H1 (cell line): ENCODE data around the gene GLUL. TPM values are rescaled to one million over a fixed set of nuclear protein-coding genes. Genes with fewer than 3 reads are reported as not detected.

Experiments
- CTCF ChIA-PET: fragments of 300-600 bp; sonication (Branson Sonifier 250); formaldehyde crosslinking; loops from one replicate; lab custom pipeline; 2021; ENCODE audit not compliant: partially characterized antibody; lab: Charles Lee
- POLR2A ChIA-PET: fragments of 300-600 bp; sonication (Branson Sonifier 250); formaldehyde crosslinking; loops from one replicate; lab custom pipeline; 2021; ENCODE audit warnings: inconsistent platforms; ENCODE audit not compliant: partially characterized antibody; lab: Charles Lee
- DNase-seq, 2 experiments: peaks; one replicate each; pipeline versions ENCODE4 v3.0.0 to v3.0.0-alpha.2; 2010 to 2022; ENCODE audit warnings: low spot score in 2 of 2, low read depth in 1 of 2, mixed read lengths in 1 of 2
- FAIRE-seq: peaks from 2 replicates; lab custom pipeline; 2011; peaks lifted over from hg19 to GRCh38; lab: Jason Lieb, UNC
- H2AFZ ChIP-seq: 2 replicates; pipeline ENCODE4 v1.8.1; 2012; ENCODE audit warnings: low read length, inconsistent platforms
- H2AK5ac ChIP-seq: 2 replicates; pipeline ENCODE4 v1.6.1; 2013; ENCODE audit warnings: low read depth, low read length
- H2BK120ac ChIP-seq: replicated peaks from 2 replicates; pipeline ENCODE3; 2013; ENCODE audit warnings: low read depth, low read length, inconsistent platforms
- H2BK12ac ChIP-seq: 2 replicates; pipeline ENCODE4 v1.6.1; 2013; ENCODE audit warnings: low read depth, low read length
- H2BK15ac ChIP-seq: 2 replicates; pipeline ENCODE4 v1.6.1; 2013; ENCODE audit warnings: low read length
- H2BK20ac ChIP-seq: 2 replicates; pipeline ENCODE4 v1.6.1; 2013; ENCODE audit warnings: low read length
- H2BK5ac ChIP-seq: 2 replicates; pipeline ENCODE4 v1.6.1; 2013; ENCODE audit warnings: low read depth, low read length
- H3K14ac ChIP-seq: 2 replicates; pipeline ENCODE4 v1.6.1; 2013; ENCODE audit warnings: inconsistent platforms; ENCODE audit not compliant: insufficient read length
- H3K18ac ChIP-seq: 2 replicates; pipeline ENCODE4 v1.6.1; 2013; ENCODE audit warnings: low read length; ENCODE audit errors: extremely low read depth
- H3K23ac ChIP-seq: 2 replicates; pipeline ENCODE4 v1.6.1; 2013; ENCODE audit warnings: inconsistent platforms; ENCODE audit not compliant: insufficient read length
- H3K23me2 ChIP-seq: 2 replicates; pipeline ENCODE4 v1.6.1; 2013; ENCODE audit warnings: low read depth, low read length
- H3K27ac ChIP-seq: 2 replicates; pipeline ENCODE4 v1.6.1; 2011; ENCODE audit warnings: low read depth, low read length, inconsistent platforms
- H3K27me3 ChIP-seq, 4 experiments: replicated peaks in 1 of 4; 1 replicate in 1 of 4; 2 replicates in 3 of 4; pipeline versions ENCODE4 v1.6.1 to v1.8.1; 2011 to 2013; ENCODE audit warnings: low read length in 3 of 4, mild to moderate bottlenecking in 3 of 4, inconsistent platforms in 2 of 4, mixed read lengths in 2 of 4, moderate library complexity in 1 of 4; ENCODE audit not compliant: control insufficient read depth in 3 of 4, insufficient read depth in 3 of 4; ENCODE audit errors: extremely low read depth in 1 of 4
- H3K36me3 ChIP-seq, 4 experiments: 2 replicates each; pipeline versions ENCODE4 v1.6.1 to v1.8.1; 2011 to 2013; ENCODE audit warnings: mild to moderate bottlenecking in 4 of 4, low read length in 3 of 4, moderate library complexity in 2 of 4, control low read depth in 1 of 4, inconsistent platforms in 1 of 4; ENCODE audit not compliant: insufficient read depth in 4 of 4, control insufficient read depth in 2 of 4
- H3K4ac ChIP-seq: replicated peaks from 2 replicates; pipeline ENCODE3; 2013; ENCODE audit warnings: low read length, low read depth, mixed read lengths, inconsistent platforms; ENCODE audit not compliant: insufficient read length
- H3K4me1 ChIP-seq, 4 experiments: replicated peaks in 1 of 4; 1 replicate in 1 of 4; 2 replicates in 3 of 4; pipeline versions ENCODE4 v1.6.1 to v1.8.1; 2011 to 2013; ENCODE audit warnings: low read length in 3 of 4, inconsistent platforms in 2 of 4, mixed read lengths in 1 of 4; ENCODE audit not compliant: insufficient read depth in 4 of 4, control insufficient read depth in 3 of 4
- H3K4me2 ChIP-seq, 2 experiments: 2 replicates each; pipeline versions ENCODE4 v1.6.1 to v1.8.1; 2011 to 2013; ENCODE audit warnings: low read depth in 2 of 2, low read length in 2 of 2, control low read depth in 1 of 2, inconsistent platforms in 1 of 2, mild to moderate bottlenecking in 1 of 2; ENCODE audit not compliant: insufficient read depth in 1 of 2
- H3K4me3 ChIP-seq, 4 experiments: fragments of 200-600, 300-600 bp in 1 of 4; sonication (generic), shearing (Covaris generic), sonication (Bioruptor Twin) in 1 of 4; 2 replicates each; pipeline versions ENCODE4 v1.5.1 to v1.8.1; 2011 to 2016; ENCODE audit warnings: low read length in 4 of 4, low read depth in 3 of 4, control low read depth in 2 of 4, inconsistent platforms in 2 of 4, mild to moderate bottlenecking in 2 of 4, mixed read lengths in 1 of 4, moderate library complexity in 1 of 4; ENCODE audit not compliant: insufficient read depth in 2 of 4; ENCODE audit errors: extremely low read depth in 1 of 4
- H3K56ac ChIP-seq: replicated peaks from 2 replicates; pipeline ENCODE3; 2013; ENCODE audit warnings: low read depth, mild to moderate bottlenecking, mixed read lengths, low read length, inconsistent platforms; ENCODE audit not compliant: insufficient read length
- H3K79me1 ChIP-seq: 2 replicates; pipeline ENCODE4 v1.6.1; 2013; ENCODE audit warnings: low read depth, low read length, control low read depth
- H3K79me2 ChIP-seq, 2 experiments: 2 replicates each; pipeline versions ENCODE4 v1.6.1 to v1.8.1; 2012 to 2013; ENCODE audit warnings: low read length in 2 of 2, mild to moderate bottlenecking in 2 of 2, inconsistent platforms in 1 of 2; ENCODE audit not compliant: insufficient read depth in 2 of 2, control insufficient read depth in 1 of 2
- H3K9ac ChIP-seq, 4 experiments: replicated peaks in 1 of 4; 1 replicate in 1 of 4; 2 replicates in 3 of 4; pipeline versions ENCODE4 v1.6.1 to v1.8.1; 2011 to 2013; ENCODE audit warnings: low read depth in 3 of 4, low read length in 3 of 4, control low read depth in 2 of 4, mild to moderate bottlenecking in 2 of 4, moderate library complexity in 2 of 4, inconsistent platforms in 1 of 4; ENCODE audit errors: extremely low read depth in 1 of 4
- H3K9me3 ChIP-seq, 2 experiments: 2 replicates each; pipeline versions ENCODE4 v1.6.1 to v1.8.1; 2012 to 2013; ENCODE audit warnings: mild to moderate bottlenecking in 2 of 2, moderate library complexity in 2 of 2, control low read depth in 1 of 2, inconsistent platforms in 1 of 2, low read depth in 1 of 2, low read length in 1 of 2, mixed read lengths in 1 of 2; ENCODE audit not compliant: insufficient read depth in 2 of 2
- H4K20me1 ChIP-seq, 2 experiments: replicated peaks in 1 of 2; 2 replicates each; pipeline versions ENCODE3 to v1.8.1; 2011 to 2013; ENCODE audit warnings: inconsistent platforms in 2 of 2, low read length in 2 of 2, mild to moderate bottlenecking in 1 of 2; ENCODE audit not compliant: insufficient read depth in 2 of 2, control insufficient read depth in 1 of 2
- H4K5ac ChIP-seq: 2 replicates; pipeline ENCODE4 v1.6.1; 2013; ENCODE audit warnings: low read length, low read depth, mixed read lengths, inconsistent platforms; ENCODE audit not compliant: insufficient read length
- H4K8ac ChIP-seq: 2 replicates; pipeline ENCODE4 v1.8.0; 2013; ENCODE audit warnings: mild to moderate bottlenecking, moderate library complexity, low read length, inconsistent platforms; ENCODE audit not compliant: insufficient read depth; ENCODE audit errors: extremely low read depth
- H4K91ac ChIP-seq: replicated peaks from 2 replicates; pipeline ENCODE3; 2013; ENCODE audit warnings: low read length, mixed read lengths, inconsistent platforms; ENCODE audit not compliant: insufficient read length
- CTCF ChIP-seq, 3 experiments: IDR thresholded peaks; 1 replicate in 2 of 3; 2 replicates in 1 of 3; pipeline versions ENCODE4 v1.5.1 to v1.6.1; 2011; ENCODE audit warnings: low read length in 3 of 3, mild to moderate bottlenecking in 3 of 3, inconsistent platforms in 2 of 3, low read depth in 1 of 3, moderate library complexity in 1 of 3; ENCODE audit not compliant: insufficient read depth in 1 of 3; ENCODE audit errors: control extremely low read depth in 1 of 3
- RFX5 ChIP-seq: IDR thresholded peaks from 2 replicates; pipeline ENCODE4 v1.6.1; 2011; ENCODE audit warnings: low read depth, low read length, improper control_type of control experiment, borderline replicate concordance
- WGBS, 2 experiments: shearing (Covaris generic) in 1 of 2; methylation state at CpG; one replicate each; pipeline versions ENCODE4 v1.1.6 to v1.1.7; 2013 to 2015; ENCODE audit warnings: low lambda C conversion rate in 2 of 2, mixed read lengths in 2 of 2, inconsistent platforms in 1 of 2, low coverage in 1 of 2, missing lambda C conversion rate in 1 of 2; ENCODE audit not compliant: insufficient replicate concordance in 2 of 2, insufficient coverage in 1 of 2, insufficient read length in 1 of 2; ENCODE audit errors: extremely low coverage in 1 of 2, missing lambda C conversion rate in 1 of 2; 5-methylcytosine and 5-hydroxymethylcytosine counted together
- polyA plus RNA-seq, 7 experiments: library from polyadenylated mRNA; depleted of rRNA in 3 of 7; stranded (reverse) in 5 of 7; unstranded in 2 of 7; fragments of >200 nt in 5 of 7; fragments of 200-250 nt in 2 of 7; gene quantifications; 1 replicate in 5 of 7; 2 replicates in 1 of 7; 4 replicates in 1 of 7; pipeline versions ENCODE4 v1.2.1 to v1.2.3, GENCODE V29; 2011 to 2013; ENCODE audit warnings: missing spikeins in 2 of 7, mixed read lengths in 2 of 7
- total RNA-seq: library from RNA; stranded (reverse); fragmentation: NEBNext Ultra II Directional; extraction: Animal tissue kit (Norgen Biotek cat#: 25700); gene quantifications from 2 replicates; pipeline ENCODE4 v1.2.1, GENCODE V29; 2021

Gene GLUL
- total and polyA plus RNA-seq, 2 of the 8 experiments (the other 6 are each of a cell fraction or from before 2014, with no cell fraction given), result 261 to 453 TPM

DNA sequence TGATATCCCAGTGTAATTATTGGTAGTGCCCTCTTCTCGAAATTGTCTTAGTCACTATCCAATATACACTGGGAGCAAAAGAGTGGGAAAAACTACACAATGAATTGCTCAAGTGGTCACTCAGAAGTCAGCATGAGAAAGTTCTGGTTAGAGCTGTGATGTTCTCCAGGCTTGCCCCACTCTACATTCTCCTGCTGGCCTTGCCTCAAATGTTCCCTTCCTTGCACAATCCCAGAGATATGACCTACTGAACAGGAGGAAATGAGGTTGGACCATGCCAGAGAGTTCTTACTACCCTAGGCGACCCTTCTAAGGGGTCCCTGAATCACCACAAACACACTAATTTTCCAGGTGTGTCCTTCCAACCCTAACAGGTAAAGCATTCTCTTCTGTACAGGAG is 40.8 kb downstream of the GLUL start:
- 86% methylated on average over 2 of the region's 2 CpGs; no CpG with 5 or more reads in 1 of the 2 experiments for WGBS, 2 experiments
- ChIA-PET CTCF (interaction anchor here (0.6 to 1.0 kb wide), 3 partner anchors 12 to 488 kb away, joined by 3 to 4 read pairs (median 3); no protein-coding TSS in a partner anchor), POLR2A (interaction anchor here (1.2 kb wide), 1 partner anchor 41 kb away, joined by 4 read pairs; the partner anchor contains the start of gene GLUL)
- Histone ChIP-seq H3K18ac (no peak overlapping the region), H2BK120ac (no peak overlapping the region), H3K27me3 (no peaks in the 10 kb centered on the region), H4K20me1 (no peaks in the 10 kb centered on the region), H4K8ac (no peak overlapping the region), H2AFZ (no peak overlapping the region), H3K4me1 (peaks cover 0 to 5% (median 0%) of the 10 kb centered on the region in 4 experiments; a peak in 2 of 7 replicates), H3K79me1 (no peaks in the 10 kb centered on the region), H2BK20ac (no peak overlapping the region), H3K14ac (no peak overlapping the region), H3K4me2 (no peak overlapping the region), H3K9ac (no peak overlapping the region), H4K5ac (no peak overlapping the region), H3K23me2 (no peaks in the 10 kb centered on the region), H4K91ac (no peak overlapping the region), H2BK5ac (no peak overlapping the region), H3K79me2 (no peaks in the 10 kb centered on the region), H3K56ac (no peak overlapping the region), H3K9me3 (no peaks in the 10 kb centered on the region), H3K27ac (no peak overlapping the region), H2BK15ac (no peak overlapping the region), H2AK5ac (no peak overlapping the region), H3K4me3 (no peak overlapping the region), H3K23ac (no peak overlapping the region), H2BK12ac (no peak overlapping the region), H3K4ac (no peak overlapping the region), H3K36me3 (no peaks in the 10 kb centered on the region)
- TF ChIP-seq RFX5 (no peak), CTCF (IDR thresholded peaks at IDR 0.05; ENCODE audit: control extremely low read depth in 1 of 3, insufficient read depth in 1 of 3, low read depth in 1 of 3, low read length in 3 of 3) (peak in 1 of 3 experiments; percentile 8; a peak in 1 of 4 replicates)
- DNase-seq (no peak), FAIRE-seq (no peak)
